ENCODE measurements around the gene SLC9C1. TPM values are rescaled to one million over a fixed set of nuclear protein-coding genes. Genes with fewer than 3 reads are reported as not detected.

Gene SLC9C1
- total and polyA plus RNA-seq, 2 experiments from 2014 or later: 0.03 TPM; not detected in 1

DNA sequence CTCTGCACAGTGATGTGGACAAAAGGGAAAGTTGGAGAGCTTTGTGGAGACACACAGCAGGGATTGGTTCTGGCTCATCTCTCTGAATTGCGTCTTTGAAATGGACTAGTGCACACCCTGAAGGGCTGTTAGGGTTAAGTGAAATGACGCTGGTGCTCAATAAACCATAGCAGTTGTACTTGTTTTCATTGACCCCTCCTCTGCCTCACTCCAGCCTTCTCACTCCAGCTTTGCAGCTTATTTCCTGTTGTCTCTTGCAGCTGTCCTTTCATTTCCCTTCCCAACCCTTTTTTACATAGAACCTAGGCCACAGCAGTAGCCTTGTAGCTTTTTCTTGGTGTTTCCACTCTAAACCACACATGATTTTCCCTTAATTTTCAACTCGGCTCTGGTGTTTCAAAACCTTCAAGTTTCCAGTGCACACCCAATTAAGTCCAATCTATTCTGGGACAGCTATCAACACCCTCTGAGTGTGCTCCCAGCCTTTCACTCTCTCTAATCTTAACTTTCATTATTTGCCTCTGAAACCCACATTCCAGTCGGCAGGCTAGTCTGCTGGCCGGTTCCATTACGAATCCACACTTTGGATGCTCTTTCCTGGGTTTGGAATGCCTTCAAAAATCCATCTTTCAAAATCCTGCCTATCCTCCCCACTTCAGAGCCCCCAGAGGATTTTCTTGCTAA is 201.4 kb downstream of the SLC9C1 start:
- H3K4me1 ChIP-seq (ENCODE audit: insufficient read depth): peaks cover 41% of the 10 kb centered on the region

DNA sequence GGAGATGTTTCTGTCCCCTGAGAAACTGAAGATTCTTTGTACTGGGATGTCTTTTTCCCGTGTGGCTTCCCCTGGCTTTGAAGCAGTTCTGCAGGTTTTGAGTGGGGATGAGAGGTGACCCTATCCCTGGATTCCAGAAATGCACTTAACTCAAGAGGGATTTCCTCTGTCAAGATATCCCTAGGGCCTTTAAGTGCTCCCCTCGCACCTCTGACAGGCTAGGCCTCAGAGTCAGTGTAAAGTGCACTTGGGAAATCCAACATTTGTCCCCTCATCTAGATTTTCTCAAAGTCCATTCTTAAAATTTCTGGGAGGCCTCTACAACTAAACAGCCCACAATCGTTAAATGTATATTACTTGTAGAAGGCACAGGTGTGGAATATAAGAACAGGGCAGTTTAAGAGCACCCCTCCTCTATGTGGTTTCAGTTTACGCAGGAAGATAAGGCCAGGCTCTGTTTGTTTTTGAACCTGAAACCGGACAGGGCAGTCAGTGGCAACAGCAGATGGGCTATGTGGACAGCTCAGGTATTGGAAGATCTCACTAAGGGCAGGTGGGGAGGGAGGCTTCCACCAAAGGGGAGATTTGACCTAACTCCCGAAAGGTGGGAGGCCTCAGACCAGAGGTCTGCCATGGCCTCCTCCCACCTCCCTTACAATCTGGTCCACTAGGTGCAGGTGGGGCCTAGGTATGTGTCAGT is 203.0 kb downstream of the SLC9C1 start:
- DNase-seq (ENCODE audit: low spot score): peak; percentile 32
- peak overlapping the region; percentile 91 for H3K27ac ChIP-seq

More for the DNA sequence above, 201.4 kb downstream of the SLC9C1 start:
- WGBS (ENCODE audit: low lambda C conversion rate, missing lambda C conversion rate): 46% methylated on average over 6 of the region's 6 CpGs
- Histone ChIP-seq H3K9me2 (replicated peaks; ENCODE audit: insufficient read depth) (no peaks in the 10 kb centered on the region), H3K27ac (peak overlapping the region; percentile 65), H3K36me3 (replicated peaks; ENCODE audit: insufficient read depth, low read depth) (no peaks in the 10 kb centered on the region), H3K4me3 (no peak overlapping the region), H2AFZ (no peak overlapping the region), H3K4me2 (peak overlapping the region; percentile 38), H3K27me3 (no peaks in the 10 kb centered on the region), H3K9me3 (ENCODE audit: low read depth) (no peaks in the 10 kb centered on the region), H3K79me2 (peaks cover 32% of the 10 kb centered on the region), H4K20me1 (ENCODE audit: insufficient read depth, poor library complexity, severe bottlenecking) (no peaks in the 10 kb centered on the region)
- DNase-seq (ENCODE audit: low spot score): no peak
- TF ChIP-seq EZH2phosphoT487 (IDR thresholded peaks at IDR 0.05; ENCODE audit: low read depth, severe bottlenecking, unreplicated experiment) (no peak), EZH2 (IDR thresholded peaks at IDR 0.05; ENCODE audit: borderline replicate concordance) (no peak)
- TF ChIP-seq, protein P1, sequence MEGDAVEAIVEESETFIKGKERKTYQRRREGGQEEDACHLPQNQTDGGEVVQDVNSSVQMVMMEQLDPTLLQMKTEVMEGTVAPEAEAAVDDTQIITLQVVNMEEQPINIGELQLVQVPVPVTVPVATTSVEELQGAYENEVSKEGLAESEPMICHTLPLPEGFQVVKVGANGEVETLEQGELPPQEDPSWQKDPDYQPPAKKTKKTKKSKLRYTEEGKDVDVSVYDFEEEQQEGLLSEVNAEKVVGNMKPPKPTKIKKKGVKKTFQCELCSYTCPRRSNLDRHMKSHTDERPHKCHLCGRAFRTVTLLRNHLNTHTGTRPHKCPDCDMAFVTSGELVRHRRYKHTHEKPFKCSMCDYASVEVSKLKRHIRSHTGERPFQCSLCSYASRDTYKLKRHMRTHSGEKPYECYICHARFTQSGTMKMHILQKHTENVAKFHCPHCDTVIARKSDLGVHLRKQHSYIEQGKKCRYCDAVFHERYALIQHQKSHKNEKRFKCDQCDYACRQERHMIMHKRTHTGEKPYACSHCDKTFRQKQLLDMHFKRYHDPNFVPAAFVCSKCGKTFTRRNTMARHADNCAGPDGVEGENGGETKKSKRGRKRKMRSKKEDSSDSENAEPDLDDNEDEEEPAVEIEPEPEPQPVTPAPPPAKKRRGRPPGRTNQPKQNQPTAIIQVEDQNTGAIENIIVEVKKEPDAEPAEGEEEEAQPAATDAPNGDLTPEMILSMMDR (IDR thresholded peaks at IDR 0.05; ENCODE audit: poor library complexity): no peak

More for the DNA sequence above, 203.0 kb downstream of the SLC9C1 start:
- Histone ChIP-seq H3K9me2 (replicated peaks; ENCODE audit: insufficient read depth) (no peaks in the 10 kb centered on the region), H3K9me3 (ENCODE audit: low read depth) (no peaks in the 10 kb centered on the region), H4K20me1 (ENCODE audit: insufficient read depth, poor library complexity, severe bottlenecking) (no peaks in the 10 kb centered on the region), H2AFZ (no peak overlapping the region), H3K4me1 (ENCODE audit: insufficient read depth) (peaks cover 39% of the 10 kb centered on the region), H3K36me3 (replicated peaks; ENCODE audit: insufficient read depth, low read depth) (no peaks in the 10 kb centered on the region), H3K4me3 (no peak overlapping the region), H3K79me2 (peaks cover 37% of the 10 kb centered on the region), H3K4me2 (peak overlapping the region; percentile 52), H3K27me3 (no peaks in the 10 kb centered on the region)
- 37% methylated on average over 6 of the region's 6 CpGs for WGBS (ENCODE audit: low lambda C conversion rate, missing lambda C conversion rate)
- TF ChIP-seq EZH2phosphoT487 (IDR thresholded peaks at IDR 0.05; ENCODE audit: low read depth, severe bottlenecking, unreplicated experiment) (no peak), EZH2 (IDR thresholded peaks at IDR 0.05; ENCODE audit: borderline replicate concordance) (no peak)
- TF ChIP-seq, protein P1 (IDR thresholded peaks at IDR 0.05; ENCODE audit: poor library complexity): no peak

MicroRNAs encoded within 50 kb of the gene (microRNA counts, 767-probe panel; counts per million panel counts)
- microRNA hsa-miR-567: not detected

Small RNA genes lying within 50 kb of the gene (microRNA-seq; reads per million reads assigned to microRNA genes)
- not detected for gene MIR567

Small RNA genes lying within 50 kb of the gene (small RNA-seq; reads per million reads assigned to genes)
- not detected for gene MIR567

Other genes with a start within 250 kb of the SLC9C1 start
- 14.6 and 20.7 TPM in 2 replicates for gene C3orf52, start 207.8 kb downstream of the SLC9C1 start, total RNA-seq
- 9.3 and 16.3 TPM in 2 replicates for gene C3orf52, start 207.8 kb downstream of the SLC9C1 start, polyA plus RNA-seq
- not detected in 2 replicates for gene GCSAM, start 161.0 kb downstream of the SLC9C1 start, total RNA-seq
- gene GCSAM, start 161.0 kb downstream of the SLC9C1 start, polyA plus RNA-seq: 0.66 and 1.3 TPM in 2 replicates
- 6.7 and 12.6 TPM in 2 replicates for gene CD200, start 38.9 kb upstream of the SLC9C1 start, total RNA-seq
- gene CD200, start 38.9 kb upstream of the SLC9C1 start, polyA plus RNA-seq: 14.2 and 16.8 TPM in 2 replicates
- not detected in 2 replicates for gene BTLA, start 205.3 kb upstream of the SLC9C1 start, total RNA-seq
- not detected in 2 replicates for gene BTLA, start 205.3 kb upstream of the SLC9C1 start, polyA plus RNA-seq